Measurements from ENCODE around the gene SLC25A1. TPM values are rescaled to one million over a fixed set of nuclear protein-coding genes. Genes with fewer than 3 reads are reported as not detected.

Gene SLC25A1
- total and polyA plus RNA-seq, 2 donors (not counting 1 experiment from before 2014, with no cell fraction given), result 41.3 to 47.7 TPM

- H3K4me2 ChIP-seq (replicated peaks; ENCODE audit: low read depth, low read length, poor library complexity, severe bottlenecking), result no peak overlapping the region
- no peak overlapping the region for H3K9ac ChIP-seq (ENCODE audit: low read length)
- H3K27me3 ChIP-seq (replicated peaks in 1 of 4; ENCODE audit: control extremely low read depth in 1 of 4, control insufficient read depth in 3 of 4, insufficient read depth in 4 of 4, low read length in 3 of 4), result no peaks in the 10 kb centered on the region
- Mint-ChIP-seq H3K27me3 (no peaks in the 10 kb centered on the region), H3K27ac (no peak overlapping the region), H3K9me3 (ENCODE audit: insufficient read depth) (no peaks in the 10 kb centered on the region), H3K4me3 (no peak overlapping the region), H3K4me1 (peaks cover 4% of the 10 kb centered on the region)
- H3K36me3 ChIP-seq (replicated peaks in 1 of 2; ENCODE audit: control extremely low read depth in 1 of 2, control insufficient read depth in 1 of 2, extremely low read depth in 1 of 2, insufficient read depth in 2 of 2, low read length in 1 of 2), result no peaks in the 10 kb centered on the region
- H2AFZ ChIP-seq (ENCODE audit: insufficient read depth, low read depth, low read length, poor library complexity, severe bottlenecking), result no peak overlapping the region
- TF ChIP-seq EZH2 (IDR thresholded peaks at IDR 0.05; ENCODE audit: borderline replicate concordance, insufficient read depth, low read depth, low read length, poor library complexity, severe bottlenecking) (no peak), CTCF (IDR thresholded peaks at IDR 0.05) (no peak)
- H3K79me2 ChIP-seq (ENCODE audit: control insufficient read depth, insufficient read depth, low read length), result no peaks in the 10 kb centered on the region
- POLR2A ChIA-PET, result no interaction called here
- H3K4me1 ChIP-seq (ENCODE audit: control insufficient read depth in 2 of 2, insufficient read depth in 2 of 2, low read length in 2 of 2), result peaks cover 0 to 4% of the 10 kb centered on the region in 2 donors
- DNase-seq (no peak), ATAC-seq (ENCODE audit: low read depth) (no peak)
- intact Hi-C loops (cut with micrococcal nuclease), result no loop called here
- 87% methylated on average over 11 of the region's 11 CpGs for WGBS (ENCODE audit: insufficient coverage)
- H3K4me3 ChIP-seq (ENCODE audit: control extremely low read depth in 1 of 5, extremely low read depth in 1 of 5, insufficient read depth in 1 of 5, low read depth in 2 of 5, low read length in 4 of 5), result no peak overlapping the region
- no peak overlapping the region for H3K27ac ChIP-seq (ENCODE audit: low read length in 2 of 2)
- CTCF ChIA-PET, result no interaction called here
- no peaks in the 10 kb centered on the region for H4K20me1 ChIP-seq (ENCODE audit: control insufficient read depth, insufficient read depth, low read length, poor library complexity, severe bottlenecking)
- H3K9me3 ChIP-seq (ENCODE audit: control extremely low read depth in 1 of 3, control insufficient read depth in 2 of 3, insufficient read depth in 1 of 3, low read length in 2 of 3), result no peaks in the 10 kb centered on the region
Observed at GRCh38 chr22:19222242-19223005, 43.9 kb upstream of the SLC25A1 start.

DNA sequence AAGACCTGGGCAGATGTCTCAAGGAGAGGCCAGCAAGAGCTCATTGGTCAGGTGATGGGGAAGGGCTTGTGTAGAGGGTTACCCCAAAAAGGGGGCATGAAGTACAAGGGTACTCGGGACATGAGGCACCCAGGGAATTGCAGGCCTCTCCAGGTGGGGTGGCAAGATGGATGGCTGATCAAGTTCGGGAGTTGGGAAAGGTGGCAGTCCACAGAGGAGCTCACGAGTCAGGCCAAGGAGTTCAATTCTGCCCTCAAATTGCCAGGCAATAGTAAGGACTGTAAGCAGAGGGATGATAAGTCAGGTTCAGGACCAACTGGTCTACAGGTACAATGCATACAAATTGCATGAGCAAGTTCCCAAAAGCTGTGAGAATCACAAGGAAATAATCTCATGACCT, 42.3 kb upstream of the SLC25A1 start:
- H3K9me3 ChIP-seq (ENCODE audit: control extremely low read depth in 1 of 3, control insufficient read depth in 2 of 3, insufficient read depth in 1 of 3, low read length in 2 of 3), result no peaks in the 10 kb centered on the region
- no peaks in the 10 kb centered on the region for H4K20me1 ChIP-seq (ENCODE audit: control insufficient read depth, insufficient read depth, low read length, poor library complexity, severe bottlenecking)
- H3K36me3 ChIP-seq (replicated peaks in 1 of 2; ENCODE audit: control extremely low read depth in 1 of 2, control insufficient read depth in 1 of 2, extremely low read depth in 1 of 2, insufficient read depth in 2 of 2, low read length in 1 of 2), result no peaks in the 10 kb centered on the region
- no peak for ATAC-seq (ENCODE audit: low read depth)
- TF ChIP-seq EZH2 (IDR thresholded peaks at IDR 0.05; ENCODE audit: borderline replicate concordance, insufficient read depth, low read depth, low read length, poor library complexity, severe bottlenecking) (no peak), CTCF (IDR thresholded peaks at IDR 0.05) (no peak)
- no peak overlapping the region for H3K9ac ChIP-seq (ENCODE audit: low read length)
- WGBS (ENCODE audit: insufficient coverage), result 82% methylated on average over 2 of the region's 3 CpGs
- Mint-ChIP-seq H3K4me1 (peaks cover 4% of the 10 kb centered on the region), H3K27ac (no peak overlapping the region), H3K27me3 (no peaks in the 10 kb centered on the region), H3K4me3 (no peak overlapping the region), H3K9me3 (ENCODE audit: insufficient read depth) (no peaks in the 10 kb centered on the region)
- H3K4me2 ChIP-seq (replicated peaks; ENCODE audit: low read depth, low read length, poor library complexity, severe bottlenecking), result no peak overlapping the region
- ChIA-PET CTCF (no interaction called here), POLR2A (no interaction called here)
- intact Hi-C loops (cut with micrococcal nuclease), result no loop called here
- peaks cover 0 to 4% of the 10 kb centered on the region in 2 donors for H3K4me1 ChIP-seq (ENCODE audit: control insufficient read depth in 2 of 2, insufficient read depth in 2 of 2, low read length in 2 of 2)
- no peaks in the 10 kb centered on the region for H3K79me2 ChIP-seq (ENCODE audit: control insufficient read depth, insufficient read depth, low read length)
- no peak for DNase-seq
- H3K27ac ChIP-seq (ENCODE audit: low read length in 2 of 2), result no peak overlapping the region
- H3K4me3 ChIP-seq (ENCODE audit: control extremely low read depth in 1 of 5, extremely low read depth in 1 of 5, insufficient read depth in 1 of 5, low read depth in 2 of 5, low read length in 4 of 5), result no peak overlapping the region
- no peak overlapping the region for H2AFZ ChIP-seq (ENCODE audit: insufficient read depth, low read depth, low read length, poor library complexity, severe bottlenecking)
- no peaks in the 10 kb centered on the region for H3K27me3 ChIP-seq (replicated peaks in 1 of 4; ENCODE audit: control extremely low read depth in 1 of 4, control insufficient read depth in 3 of 4, insufficient read depth in 4 of 4, low read length in 3 of 4)
